Measurements from ENCODE around the gene PACS2.
"Not testable (repeated sequence)": the region's sequence is repeated elsewhere in the genome, so short reads cannot be mapped to it uniquely, and the experiment has no call there.

PACS2 gene

GRCh38 chr14:105287249-105288102 is 27.1 kb upstream of the PACS2 start (continued):
- TF ChIP-seq PATZ1 (CRISPR knock-in tag; IDR thresholded peaks at IDR 0.05; ENCODE audit: borderline replicate concordance) (no peak), PPARA (CRISPR knock-in tag; IDR thresholded peaks at IDR 0.05; ENCODE audit: borderline replicate concordance) (no peak), BACH2 (CRISPR knock-in tag; IDR thresholded peaks at IDR 0.05; ENCODE audit: borderline replicate concordance) (no peak), ISL1 (CRISPR knock-in tag; IDR thresholded peaks at IDR 0.05) (no peak), CSDC2 (CRISPR knock-in tag; IDR thresholded peaks at IDR 0.05) (no peak), ESRRG (CRISPR knock-in tag; IDR thresholded peaks at IDR 0.05) (no peak)

DNA sequence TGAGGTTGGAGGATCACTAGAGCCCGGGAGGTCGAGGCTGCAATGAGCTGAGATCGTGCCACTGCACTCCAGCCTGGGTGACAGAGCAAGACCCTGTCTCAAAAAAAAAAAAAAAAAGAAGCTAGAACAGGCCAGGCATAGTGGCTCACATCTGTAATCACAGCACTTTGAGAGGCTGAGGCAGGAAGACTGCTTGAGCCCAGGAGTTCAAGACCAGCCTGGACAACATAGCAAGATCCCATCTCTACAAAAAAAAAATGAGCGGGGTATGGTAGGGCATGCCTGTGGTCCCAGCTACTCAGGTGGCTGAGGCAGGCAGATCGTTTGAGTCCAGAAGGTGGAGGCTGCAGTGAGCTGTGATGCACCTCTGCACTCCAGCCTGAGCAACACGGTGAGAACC is 25.6 kb upstream of the PACS2 start:
- not testable (repeated sequence) for ATAC-seq

DNA sequence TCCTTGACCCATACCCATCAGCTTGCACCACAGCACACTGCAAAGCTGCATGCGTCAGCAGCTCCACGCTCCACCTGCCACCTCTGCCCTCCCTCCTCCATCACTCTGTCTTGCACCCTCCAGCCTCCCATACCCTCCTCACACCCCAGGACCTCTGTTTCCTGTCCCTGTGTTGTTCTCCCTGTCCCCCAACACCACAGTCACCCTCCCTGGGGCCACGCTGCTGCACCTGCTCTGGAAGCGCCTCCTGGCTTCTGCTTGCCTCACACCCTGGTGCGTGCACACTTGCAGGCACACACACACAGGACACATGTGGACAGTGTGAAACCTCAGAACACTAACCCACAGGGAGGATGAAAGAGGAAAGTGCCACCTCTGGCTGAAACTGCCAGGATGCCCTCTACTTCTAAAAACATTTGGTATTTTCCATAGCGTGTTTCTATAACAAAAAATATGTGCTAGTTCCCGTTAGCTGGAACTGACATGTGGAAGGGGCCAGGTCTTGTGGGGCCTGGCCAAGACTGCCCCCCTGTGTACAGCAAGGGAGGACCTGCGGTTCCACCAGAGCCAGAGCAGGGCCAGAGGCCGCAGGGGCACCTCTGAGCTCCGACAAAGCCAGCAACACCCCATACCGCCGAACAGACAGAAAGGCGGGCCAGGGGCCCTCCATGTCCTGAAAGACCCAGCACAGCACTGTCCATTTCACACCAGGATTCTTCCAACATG is 23.8 kb upstream of the PACS2 start:
- TF ChIP-seq ZNF8 (CRISPR knock-in tag; IDR thresholded peaks at IDR 0.05) (no peak), ESRRG (CRISPR knock-in tag; IDR thresholded peaks at IDR 0.05) (no peak), POU6F1 (CRISPR knock-in tag; IDR thresholded peaks at IDR 0.05; ENCODE audit: borderline replicate concordance, low read depth) (no peak), ZFP3 (CRISPR knock-in tag; IDR thresholded peaks at IDR 0.05) (no peak), PATZ1 (CRISPR knock-in tag; IDR thresholded peaks at IDR 0.05; ENCODE audit: borderline replicate concordance) (no peak), GLIS3 (CRISPR knock-in tag; IDR thresholded peaks at IDR 0.05) (no peak), ISL1 (CRISPR knock-in tag; IDR thresholded peaks at IDR 0.05) (no peak), TOX (CRISPR knock-in tag; IDR thresholded peaks at IDR 0.05; ENCODE audit: borderline replicate concordance) (no peak), CSRNP3 (CRISPR knock-in tag; IDR thresholded peaks at IDR 0.05) (no peak), OSR1 (CRISPR knock-in tag; IDR thresholded peaks at IDR 0.05) (no peak), ZFP30 (CRISPR knock-in tag; IDR thresholded peaks at IDR 0.05) (no peak), ARNTL (CRISPR knock-in tag; IDR thresholded peaks at IDR 0.05; ENCODE audit: borderline replicate concordance, low read depth) (no peak), ZC3H10 (CRISPR knock-in tag; IDR thresholded peaks at IDR 0.05) (no peak), ZNF70 (CRISPR knock-in tag; IDR thresholded peaks at IDR 0.05) (no peak), CSDC2 (CRISPR knock-in tag; IDR thresholded peaks at IDR 0.05) (no peak), ZNF565 (CRISPR knock-in tag; conservative IDR thresholded peaks at IDR 0.05; ENCODE audit: low read depth) (no peak), PPARA (CRISPR knock-in tag; IDR thresholded peaks at IDR 0.05; ENCODE audit: borderline replicate concordance) (no peak)
- ATAC-seq = no peak

- no peak for ATAC-seq
- TF ChIP-seq ARNTL (CRISPR knock-in tag; IDR thresholded peaks at IDR 0.05; ENCODE audit: borderline replicate concordance, low read depth) (no peak), CREB5 (CRISPR knock-in tag; IDR thresholded peaks at IDR 0.05; ENCODE audit: low read depth) (no peak), RARB (CRISPR knock-in tag; IDR thresholded peaks at IDR 0.05) (no peak), CSDC2 (CRISPR knock-in tag; IDR thresholded peaks at IDR 0.05) (no peak), ZNF70 (CRISPR knock-in tag; IDR thresholded peaks at IDR 0.05) (no peak), PATZ1 (CRISPR knock-in tag; IDR thresholded peaks at IDR 0.05; ENCODE audit: borderline replicate concordance) (no peak), ZFP30 (CRISPR knock-in tag; IDR thresholded peaks at IDR 0.05) (no peak), ZNF565 (CRISPR knock-in tag; conservative IDR thresholded peaks at IDR 0.05; ENCODE audit: low read depth) (no peak), OSR1 (CRISPR knock-in tag; IDR thresholded peaks at IDR 0.05) (no peak), SNAI2 (CRISPR knock-in tag; IDR thresholded peaks at IDR 0.05) (no peak), BACH2 (CRISPR knock-in tag; IDR thresholded peaks at IDR 0.05; ENCODE audit: borderline replicate concordance) (no peak)
These were observed 21.5 kb upstream of the PACS2 start for GRCh38 chr14:105292826-105293711.
